Smooth muscle cell (in vitro differentiated cells): ENCODE results near the gene ATAD1. TPM values are rescaled to one million over a fixed set of nuclear protein-coding genes. Genes with fewer than 3 reads are reported as not detected.
A peak's percentile ranks its signal among the peaks of the same experiment; 100 is the strongest.

Source experiments
- DNase-seq: peaks from one replicate; lab custom pipeline; 2025; ENCODE audit not compliant: unreplicated experiment; lab: John Stamatoyannopoulos, UW
- H2AFZ ChIP-seq: fragments of 200-600 bp; sonication (generic); 2 replicates; pipeline ENCODE4 v1.6.0; 2016; ENCODE audit warnings: antibody characterized with exemption, low read depth, mild to moderate bottlenecking
- H3F3A ChIP-seq: fragments of 200-600 bp; sonication (generic); 2 replicates; pipeline ENCODE4 v1.6.0; 2017; ENCODE audit warnings: antibody characterized with exemption, low read depth
- H3K27ac ChIP-seq: fragments of 200-600 bp; sonication (generic); 2 replicates; pipeline ENCODE4 v1.5.1; 2016; ENCODE audit warnings: low read depth, mild to moderate bottlenecking
- H3K27me3 ChIP-seq: fragments of 200-600 bp; sonication (generic); 2 replicates; pipeline ENCODE4 v1.6.1; 2016; ENCODE audit warnings: low read depth, mild to moderate bottlenecking
- H3K36me3 ChIP-seq: fragments of 200-600 bp; sonication (generic); 2 replicates; pipeline ENCODE4 v1.5.1; 2016; ENCODE audit warnings: low read depth
- H3K4me1 ChIP-seq: fragments of 200-600 bp; sonication (generic); 2 replicates; pipeline ENCODE4 v1.5.1; 2016; ENCODE audit warnings: low read depth
- H3K4me2 ChIP-seq: fragments of 200-600 bp; sonication (generic); 2 replicates; pipeline ENCODE4 v1.6.0; 2016; ENCODE audit warnings: mild to moderate bottlenecking
- H3K4me3 ChIP-seq: fragments of 200-600 bp; sonication (generic); 2 replicates; pipeline ENCODE4 v1.5.1; 2016; ENCODE audit warnings: mild to moderate bottlenecking
- H3K79me2 ChIP-seq: fragments of 200-600 bp; sonication (generic); 2 replicates; pipeline ENCODE4 v1.6.0; 2016; ENCODE audit warnings: low read depth, mild to moderate bottlenecking
- H3K9ac ChIP-seq: fragments of 200-600 bp; sonication (generic); 2 replicates; pipeline ENCODE4 v1.6.0; 2016; ENCODE audit warnings: low read depth
- H3K9me3 ChIP-seq: fragments of 200-600 bp; sonication (generic); replicated peaks from 2 replicates; pipeline ENCODE4 v1.5.1; 2016; ENCODE audit warnings: low read depth
- H4K20me1 ChIP-seq: fragments of 200-600 bp; sonication (generic); 2 replicates; pipeline ENCODE4 v1.6.0; 2016; ENCODE audit warnings: low read depth
- CTCF ChIP-seq: fragments of 200-600 bp; sonication (generic); IDR thresholded peaks from 2 replicates; pipeline ENCODE4 v1.5.1; 2017; ENCODE audit warnings: borderline replicate concordance, mild to moderate bottlenecking, antibody characterized with exemption; ENCODE audit not compliant: insufficient read depth, poor library complexity, severe bottlenecking
- WGBS: methylation state at CpG from one replicate; pipeline ENCODE4 v1.1.7; 2016; ENCODE audit warnings: low lambda C conversion rate; 5-methylcytosine and 5-hydroxymethylcytosine counted together
- polyA plus RNA-seq: library from polyadenylated mRNA; unstranded; fragments of >200 nt; fragmentation: Nextera tagmentation; extraction: Ambion mirVana; gene quantifications from 2 replicates; pipeline ENCODE4 v1.2.1, GENCODE V29; 2016
- total RNA-seq: library from RNA; depleted of rRNA; stranded (reverse); fragments of >200 nt; gene quantifications from 2 replicates; pipeline ENCODE4 v1.2.3, GENCODE V29; 2014

Gene ATAD1
- total and polyA plus RNA-seq, 2 experiments from 2014 or later = 38.1 to 71.8 TPM

GRCh38 chr10:87846023-87846422 lies 28.0 kb upstream of the ATAD1 start:
- Histone ChIP-seq H3K79me2 (no peaks in the 10 kb centered on the region), H3K9me3 (no peaks in the 10 kb centered on the region), H3K27ac (peak overlapping the region; percentile 96), H2AFZ (no peak overlapping the region), H3K36me3 (no peaks in the 10 kb centered on the region), H3F3A (no peaks in the 10 kb centered on the region), H3K4me1 (peaks cover 7% of the 10 kb centered on the region), H3K4me2 (peak overlapping the region; percentile 58), H3K27me3 (peaks cover 8% of the 10 kb centered on the region), H3K9ac (peak overlapping the region; percentile 52), H4K20me1 (no peaks in the 10 kb centered on the region), H3K4me3 (no peak overlapping the region)
- no peak for DNase-seq
- 45% methylated on average over 7 of the region's 7 CpGs for WGBS
- TF ChIP-seq CTCF = no peak

- Histone ChIP-seq H2AFZ (no peak overlapping the region), H3K4me3 (no peak overlapping the region), H3K79me2 (no peaks in the 10 kb centered on the region), H3K36me3 (no peaks in the 10 kb centered on the region), H3K27ac (peak overlapping the region; percentile 96), H4K20me1 (no peaks in the 10 kb centered on the region), H3F3A (no peaks in the 10 kb centered on the region), H3K4me2 (peak overlapping the region; percentile 58), H3K9me3 (no peaks in the 10 kb centered on the region), H3K27me3 (peaks cover 8% of the 10 kb centered on the region), H3K9ac (peak overlapping the region; percentile 83), H3K4me1 (peaks cover 7% of the 10 kb centered on the region)
- TF ChIP-seq CTCF = no peak
- 60% methylated on average over 3 of the region's 3 CpGs for WGBS
- no peak for DNase-seq
Measured at GRCh38 chr10:87845624-87845998, 27.6 kb upstream of the ATAD1 start.

- H3K9me3 ChIP-seq = no peaks in the 10 kb centered on the region
- peak overlapping the region; percentile 83 for H3K9ac ChIP-seq
- no peaks in the 10 kb centered on the region for H3K79me2 ChIP-seq
- H3K27ac ChIP-seq = peak overlapping the region; percentile 96
- H3K27me3 ChIP-seq = peaks cover 8% of the 10 kb centered on the region
- H3K4me3 ChIP-seq = no peak overlapping the region
- 63% methylated on average over 1 of the region's 1 CpG for WGBS
- no peak for TF ChIP-seq CTCF
- no peak for DNase-seq
- no peaks in the 10 kb centered on the region for H3K36me3 ChIP-seq
- peaks cover 7% of the 10 kb centered on the region for H3K4me1 ChIP-seq
- H4K20me1 ChIP-seq = no peaks in the 10 kb centered on the region
- peak overlapping the region; percentile 58 for H3K4me2 ChIP-seq
- H3F3A ChIP-seq = no peaks in the 10 kb centered on the region
- H2AFZ ChIP-seq = no peak overlapping the region
Measured at GRCh38 chr10:87844837-87845623, 27.0 kb upstream of the ATAD1 start.

- no peak overlapping the region for H3K4me2 ChIP-seq
- no peak overlapping the region for H2AFZ ChIP-seq
- peak overlapping the region; percentile 48 for H3K9ac ChIP-seq
- peaks cover 8% of the 10 kb centered on the region for H3K27me3 ChIP-seq
- WGBS = over 99% methylated on average over 4 of the region's 4 CpGs
- no peak for TF ChIP-seq CTCF
- no peaks in the 10 kb centered on the region for H3K79me2 ChIP-seq
- peak overlapping the region; percentile 88 for H3K27ac ChIP-seq
- H4K20me1 ChIP-seq = no peaks in the 10 kb centered on the region
- no peak overlapping the region for H3K4me3 ChIP-seq
- no peaks in the 10 kb centered on the region for H3F3A ChIP-seq
- no peaks in the 10 kb centered on the region for H3K9me3 ChIP-seq
- DNase-seq = no peak
- no peaks in the 10 kb centered on the region for H3K36me3 ChIP-seq
- H3K4me1 ChIP-seq = peaks cover 7% of the 10 kb centered on the region
Measured at GRCh38 chr10:87843714-87844113, 25.7 kb upstream of the ATAD1 start.
